Caco-2 (cell line): ENCODE data around the gene MN1. TPM values are rescaled to one million over a fixed set of nuclear protein-coding genes. Genes with fewer than 3 reads are reported as not detected.

Experiments used
- BruUV-seq: library from RNA; stranded (reverse); fragments of 400-500 nt; replicated peaks from 2 replicates; lab custom pipeline; 2021; lab: Mats Ljungman, UMichigan
- CTCF ChIA-PET: fragments of 300-600 bp; sonication (Branson Sonifier 250); formaldehyde crosslinking; loops from one replicate; lab custom pipeline; 2022; ENCODE audit warnings: antibody characterized with exemption; lab: Charles Lee
- POLR2A ChIA-PET: fragments of 300-600 bp; sonication (Branson Sonifier 250); formaldehyde crosslinking; loops from one replicate; lab custom pipeline; 2022; ENCODE audit warnings: antibody characterized with exemption; lab: Charles Lee
- DNase-seq, 2 experiments: peaks; one replicate each; pipeline versions ENCODE4 v3.0.0 to v3.0.0-alpha.2; 2020 to 2022
- H3K27me3 ChIP-seq: replicated peaks from 2 replicates; pipeline ENCODE4 v1.6.0; 2011; ENCODE audit warnings: low read length; ENCODE audit not compliant: control insufficient read depth, insufficient read depth
- H3K36me3 ChIP-seq: 2 replicates; pipeline ENCODE4 v1.5.1; 2011; ENCODE audit warnings: low read length; ENCODE audit not compliant: control insufficient read depth, insufficient read depth
- H3K4me1 ChIP-seq: fragments of 250-450 bp; sonication (Bioruptor Pico); 2 replicates; pipeline ENCODE4 v1.5.1; 2020; ENCODE audit warnings: mild to moderate bottlenecking
- H3K4me3 ChIP-seq: 2 replicates; pipeline ENCODE4 v1.5.1; 2011; ENCODE audit warnings: low read depth, mild to moderate bottlenecking, control low read depth, low read length
- H3K9me3 ChIP-seq: fragments of 250-450 bp; sonication (Bioruptor Pico); 2 replicates; pipeline ENCODE4 v1.5.1; 2020; ENCODE audit warnings: mild to moderate bottlenecking, moderate library complexity
- H3K27ac Mint-ChIP-seq: one replicate; pipeline ENCODE4 v1.8.0; 2022; ENCODE audit warnings: mixed read lengths; ENCODE audit not compliant: unreplicated experiment
- H3K27me3 Mint-ChIP-seq: one replicate; pipeline ENCODE4 v1.8.0; 2022; ENCODE audit warnings: mixed read lengths; ENCODE audit not compliant: insufficient read depth, unreplicated experiment
- H3K36me3 Mint-ChIP-seq: one replicate; pipeline ENCODE4 v1.8.0; 2022; ENCODE audit warnings: mild to moderate bottlenecking, mixed read lengths; ENCODE audit not compliant: insufficient read depth, unreplicated experiment
- H3K4me1 Mint-ChIP-seq: one replicate; pipeline ENCODE4 v1.8.0; 2022; ENCODE audit warnings: low read depth, mixed read lengths; ENCODE audit not compliant: unreplicated experiment
- H3K4me3 Mint-ChIP-seq: one replicate; pipeline ENCODE4 v1.8.0; 2022; ENCODE audit warnings: mild to moderate bottlenecking, moderate library complexity, mixed read lengths; ENCODE audit not compliant: unreplicated experiment
- H3K9me3 Mint-ChIP-seq: one replicate; pipeline ENCODE4 v1.8.0; 2022; ENCODE audit warnings: mixed read lengths; ENCODE audit not compliant: unreplicated experiment
- CTCF ChIP-seq, 2 experiments: fragments of 200-600 bp in 1 of 2; IDR thresholded peaks; 1 replicate in 1 of 2; 2 replicates in 1 of 2; pipeline versions ENCODE4 v1.5.1 to v1.8.0; 2011 to 2022; ENCODE audit warnings: antibody characterized with exemption in 1 of 2, control low read depth in 1 of 2, inconsistent platforms in 1 of 2, low read depth in 1 of 2, low read length in 1 of 2, mild to moderate bottlenecking in 1 of 2, moderate library complexity in 1 of 2; ENCODE audit not compliant: insufficient read depth in 1 of 2, severe bottlenecking in 1 of 2, unreplicated experiment in 1 of 2
- intact Hi-C: fragments of 100-400 bp; cut with micrococcal nuclease; formaldehyde crosslinking; loops from one replicate; pipeline ENCODE4 v1.10.0; 2022; ENCODE audit not compliant: unreplicated experiment
- total RNA-seq: library from RNA; stranded (reverse); gene quantifications from 2 replicates; pipeline ENCODE4 v1.2.3, GENCODE V29; 2022

Gene MN1
- total RNA-seq, 1 experiment from 2014 or later: 0.32 TPM

GRCh38 chr22:27793576-27793975 lies 8.0 kb downstream of the MN1 start:
- ChIA-PET POLR2A (no interaction called here), CTCF (no interaction called here)
- no peaks in the 10 kb centered on the region for H3K27me3 Mint-ChIP-seq
- no TSS peak for BruUV-seq
- no peaks in the 10 kb centered on the region for H3K27me3 ChIP-seq
- no peak overlapping the region for H3K4me3 Mint-ChIP-seq
- TF ChIP-seq CTCF (IDR thresholded peaks at IDR 0.05; ENCODE audit: insufficient read depth in 1 of 2, low read depth in 1 of 2, low read length in 1 of 2, severe bottlenecking in 1 of 2, unreplicated experiment in 1 of 2): no peak
- H3K4me1 Mint-ChIP-seq: no peaks in the 10 kb centered on the region
- no peaks in the 10 kb centered on the region for H3K4me1 ChIP-seq
- no peak for DNase-seq
- H3K4me3 ChIP-seq: no peak overlapping the region
- H3K9me3 Mint-ChIP-seq: no peaks in the 10 kb centered on the region
- no peaks in the 10 kb centered on the region for H3K36me3 ChIP-seq
- no peaks in the 10 kb centered on the region for H3K36me3 Mint-ChIP-seq
- no peaks in the 10 kb centered on the region for H3K9me3 ChIP-seq
- intact Hi-C loops: no loop called here
- no peak overlapping the region for H3K27ac Mint-ChIP-seq

GRCh38 chr22:27792452-27793161 lies 8.9 kb downstream of the MN1 start:
- H3K27me3 ChIP-seq: no peaks in the 10 kb centered on the region
- no peaks in the 10 kb centered on the region for H3K4me1 ChIP-seq
- no peaks in the 10 kb centered on the region for H3K36me3 ChIP-seq
- no peaks in the 10 kb centered on the region for H3K9me3 ChIP-seq
- Mint-ChIP-seq H3K27ac (no peak overlapping the region), H3K36me3 (no peaks in the 10 kb centered on the region), H3K27me3 (peaks cover 5% of the 10 kb centered on the region), H3K4me3 (no peak overlapping the region), H3K9me3 (no peaks in the 10 kb centered on the region), H3K4me1 (no peaks in the 10 kb centered on the region)
- DNase-seq: no peak
- no peak for TF ChIP-seq CTCF (IDR thresholded peaks at IDR 0.05; ENCODE audit: insufficient read depth in 1 of 2, low read depth in 1 of 2, low read length in 1 of 2, severe bottlenecking in 1 of 2, unreplicated experiment in 1 of 2)
- ChIA-PET POLR2A (no interaction called here), CTCF (no interaction called here)
- no TSS peak for BruUV-seq
- intact Hi-C loops: no loop called here
- H3K4me3 ChIP-seq: no peak overlapping the region

- Histone ChIP-seq H3K4me1 (no peaks in the 10 kb centered on the region), H3K9me3 (no peaks in the 10 kb centered on the region), H3K36me3 (no peaks in the 10 kb centered on the region), H3K27me3 (no peaks in the 10 kb centered on the region), H3K4me3 (no peak overlapping the region)
- no TSS peak for BruUV-seq
- Mint-ChIP-seq H3K36me3 (no peaks in the 10 kb centered on the region), H3K27ac (no peak overlapping the region), H3K4me3 (no peak overlapping the region), H3K4me1 (no peaks in the 10 kb centered on the region), H3K27me3 (peaks cover 5% of the 10 kb centered on the region), H3K9me3 (no peaks in the 10 kb centered on the region)
- intact Hi-C loops: no loop called here
- TF ChIP-seq CTCF (IDR thresholded peaks at IDR 0.05; ENCODE audit: insufficient read depth in 1 of 2, low read depth in 1 of 2, low read length in 1 of 2, severe bottlenecking in 1 of 2, unreplicated experiment in 1 of 2): no peak
- ChIA-PET POLR2A (no interaction called here), CTCF (no interaction called here)
- no peak for DNase-seq
Measured at GRCh38 chr22:27791859-27792241, 9.7 kb downstream of the MN1 start.
